ENCODE data around the gene PRKAR2A. TPM values are rescaled to one million over a fixed set of nuclear protein-coding genes. Genes with fewer than 3 reads are reported as not detected.
"Not testable (repeated sequence)": the region's sequence is repeated elsewhere in the genome, so short reads cannot be mapped to it uniquely, and the experiment has no call there.

Gene PRKAR2A
- polyA plus RNA-seq, 3 donors = 36.9 to 45.6 (median 39.1) TPM

DNA sequence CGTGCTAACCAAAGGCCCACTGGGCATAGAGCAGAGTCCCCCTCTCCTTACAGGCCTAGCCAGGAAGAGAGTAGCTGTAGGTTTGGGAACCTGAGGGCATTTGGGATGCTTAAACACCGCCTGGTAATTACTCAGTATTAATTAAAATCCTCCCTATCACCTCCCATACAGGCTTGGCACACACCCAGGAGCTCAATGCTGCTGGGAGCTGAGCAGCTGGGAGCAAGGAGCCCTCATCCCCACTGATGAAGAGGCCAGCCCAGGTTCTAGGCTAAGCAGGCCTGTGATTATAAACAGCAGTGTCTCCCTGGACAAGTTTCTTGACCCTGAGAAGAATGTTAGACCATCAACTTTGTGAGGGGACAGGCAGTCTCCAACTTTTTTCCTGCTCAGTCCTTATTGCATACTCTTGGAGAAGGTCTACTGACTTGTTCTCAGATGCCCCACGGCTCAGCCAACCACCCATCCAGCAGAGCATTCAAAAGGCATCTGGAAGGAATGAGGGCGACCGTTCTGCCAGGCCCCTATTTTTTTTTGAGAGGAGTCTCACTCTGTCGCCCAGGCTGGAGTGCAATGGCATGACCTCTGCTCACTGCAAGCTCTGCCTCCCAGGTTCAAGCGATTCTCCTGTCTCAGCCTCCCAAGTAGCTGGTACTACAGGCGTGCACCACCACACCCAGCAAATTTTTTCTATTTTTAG lies 1.3 kb upstream of the PRKAR2A start:
- no peak for DNase-seq

- DNase-seq = peak; percentile 63
Observed at GRCh38 chr3:48847053-48847503, 596 bp downstream of the PRKAR2A start.

DNA sequence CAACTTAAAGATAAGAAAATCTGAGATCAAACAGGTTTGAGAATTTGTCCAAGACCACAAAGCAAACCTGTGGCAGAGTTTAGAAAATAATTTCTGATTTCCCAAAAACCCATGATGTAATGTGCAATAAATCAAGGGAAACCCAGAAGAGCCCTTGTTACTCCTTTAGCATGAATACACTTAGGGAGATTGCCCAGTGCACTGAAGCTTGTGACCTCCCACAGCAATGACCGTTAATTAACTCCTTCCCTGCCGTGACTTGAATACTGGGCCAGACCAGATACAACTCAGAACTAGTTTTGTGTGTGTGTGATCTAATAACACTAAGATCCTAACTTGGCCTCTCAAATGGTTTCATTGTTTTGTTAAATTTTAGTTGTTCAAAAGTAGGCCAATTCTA lies 2.5 kb downstream of the PRKAR2A start:
- DNase-seq = peak; percentile 29

GRCh38 chr3:48837163-48837562 lies 10.5 kb downstream of the PRKAR2A start:
- no peak for DNase-seq

GRCh38 chr3:48835650-48836366 lies 11.9 kb downstream of the PRKAR2A start:
- DNase-seq = no peak

GRCh38 chr3:48832684-48833083 lies 15.0 kb downstream of the PRKAR2A start:
- no peak for DNase-seq

GRCh38 chr3:48830715-48831114 lies 17.0 kb downstream of the PRKAR2A start:
- DNase-seq = no peak

DNA sequence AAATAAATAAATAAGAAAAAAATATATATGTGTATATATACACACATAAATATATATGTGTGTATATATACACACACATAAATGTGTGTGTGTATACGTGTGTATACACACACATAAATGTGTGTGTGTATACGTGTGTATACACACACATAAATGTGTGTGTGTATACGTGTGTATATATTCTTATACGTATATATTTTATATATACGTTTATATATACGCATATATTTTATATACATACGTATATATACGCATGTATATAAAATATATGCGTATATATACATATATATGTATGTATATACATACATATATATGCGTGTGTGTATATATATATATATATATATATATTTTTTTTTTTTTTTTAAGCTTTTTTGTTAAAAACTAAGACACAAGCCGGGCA lies 18.1 kb downstream of the PRKAR2A start:
- DNase-seq = not testable (repeated sequence)

DNA sequence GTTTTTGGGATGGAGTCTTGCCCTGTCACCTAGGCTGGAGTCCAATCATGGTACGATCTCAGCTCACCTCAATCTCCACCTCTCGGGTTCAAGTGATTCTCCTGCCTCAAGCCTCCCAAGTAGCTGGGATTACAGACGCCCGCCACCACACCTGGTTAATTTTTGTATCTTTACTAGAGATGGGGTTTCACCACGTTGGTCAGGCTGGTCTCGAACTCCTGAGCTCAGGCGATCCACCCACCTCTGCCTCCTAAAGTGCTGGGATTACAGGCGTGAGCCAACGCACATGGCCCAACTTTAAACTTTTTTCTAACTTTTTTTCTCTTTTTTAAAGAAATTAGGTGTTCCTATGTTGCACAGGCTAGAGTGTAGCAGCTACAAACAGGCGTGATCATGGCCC lies 19.8 kb downstream of the PRKAR2A start:
- not testable (repeated sequence) for DNase-seq

DNA sequence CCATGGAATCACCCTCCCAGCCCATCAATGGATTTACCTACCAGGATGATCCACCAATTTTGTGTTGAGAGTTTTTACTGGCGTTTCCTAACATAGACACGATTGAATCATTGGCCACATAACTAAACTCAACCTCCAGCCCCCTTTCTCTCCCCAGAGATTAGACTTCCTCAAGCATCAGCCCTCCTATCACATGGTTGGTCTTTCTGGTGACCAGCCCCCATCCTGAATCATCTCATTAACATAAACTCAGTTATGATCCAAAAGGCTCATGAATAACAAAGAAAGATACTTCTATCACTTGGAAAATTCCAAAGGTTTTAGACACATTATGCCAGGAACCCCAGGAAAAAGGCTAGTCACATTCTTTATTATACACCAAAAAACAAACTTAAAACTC lies 21.2 kb downstream of the PRKAR2A start:
- DNase-seq = no peak

DNA sequence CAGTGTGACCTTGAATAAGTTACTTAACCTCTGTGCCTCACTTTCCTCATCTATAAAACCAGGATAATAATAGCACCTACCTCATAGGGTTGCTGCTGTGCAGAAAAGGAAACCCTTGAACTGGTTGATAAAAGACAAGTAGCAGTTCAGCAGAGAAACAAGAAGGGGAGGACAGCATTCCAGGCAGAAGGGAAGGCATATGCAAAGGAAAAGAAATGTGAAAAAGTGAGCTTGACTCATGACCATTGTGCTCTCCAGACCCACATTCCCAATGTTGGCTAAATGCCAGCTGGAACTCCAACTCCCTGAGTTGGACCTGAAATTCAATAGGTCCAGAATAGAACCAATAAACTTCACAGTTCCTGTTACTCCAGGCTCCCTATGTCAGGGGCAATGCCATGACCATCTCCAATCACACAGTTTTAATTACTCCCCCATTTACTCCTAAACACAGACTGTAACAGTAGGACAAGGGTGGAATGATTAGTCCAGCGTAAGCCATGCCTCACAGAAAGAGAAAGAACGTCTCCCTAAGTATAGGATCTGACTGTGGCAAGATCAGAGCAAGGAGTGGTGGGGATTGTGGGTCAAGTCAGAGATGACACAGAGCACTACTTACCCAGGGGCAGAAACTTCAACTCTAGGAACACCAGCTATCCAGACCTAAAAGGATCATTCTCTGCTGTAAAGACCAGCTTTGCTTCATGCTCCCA lies 26.9 kb downstream of the PRKAR2A start:
- no peak for DNase-seq

DNA sequence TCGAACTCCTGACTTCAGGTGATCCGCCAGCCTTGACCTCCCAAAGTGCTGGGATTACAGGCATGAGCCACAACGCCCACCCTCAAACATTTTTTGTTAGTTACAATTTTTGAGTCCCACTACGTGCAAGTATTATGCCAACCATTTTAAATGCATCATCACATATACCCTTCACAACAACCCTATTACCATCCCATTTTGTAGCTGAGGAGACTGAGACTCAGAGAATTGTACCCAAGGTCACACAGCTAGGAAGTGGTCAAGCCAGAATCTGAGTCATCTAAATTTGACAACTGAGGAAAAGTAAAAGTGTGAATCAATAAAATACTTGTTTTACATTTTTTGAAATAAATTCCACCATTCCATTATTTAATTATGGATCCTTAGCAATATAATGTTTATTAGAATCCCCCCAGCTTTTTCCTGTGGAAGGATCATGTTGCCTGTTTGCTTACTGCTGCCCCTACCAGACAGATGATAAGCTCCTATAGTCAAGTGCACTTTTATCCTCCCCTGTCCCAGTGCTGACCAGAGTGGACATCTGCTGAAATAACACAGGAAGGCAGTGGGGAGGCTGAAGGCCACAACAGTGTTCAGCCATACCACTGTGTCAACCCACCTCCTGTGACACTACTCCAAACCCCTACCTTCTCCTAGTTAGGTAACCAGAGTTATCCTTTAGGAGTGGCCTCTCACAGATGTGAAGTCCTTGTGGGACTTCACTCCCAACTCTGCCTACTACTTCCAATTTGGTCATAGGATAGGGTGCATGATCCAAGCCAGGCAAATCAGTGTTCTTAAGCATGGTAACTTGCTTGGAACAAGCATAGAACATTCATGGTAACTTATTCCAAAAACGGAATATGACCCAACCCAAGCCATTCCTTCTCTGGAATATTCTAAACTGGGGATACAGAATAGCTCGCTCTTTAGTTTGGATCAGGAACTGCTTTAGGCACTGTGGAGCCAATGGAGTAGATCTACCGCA lies 28.1 kb downstream of the PRKAR2A start:
- DNase-seq = no peak

- no peak for DNase-seq
Observed at GRCh38 chr3:48811524-48811923, 36.1 kb downstream of the PRKAR2A start.

GRCh38 chr3:48804930-48805329 lies 42.7 kb downstream of the PRKAR2A start:
- no peak for DNase-seq

- not testable (repeated sequence) for DNase-seq
Observed at GRCh38 chr3:48800831-48801230, 46.8 kb downstream of the PRKAR2A start.

- no peak for DNase-seq
Observed at GRCh38 chr3:48798998-48799397, 48.7 kb downstream of the PRKAR2A start.

DNA sequence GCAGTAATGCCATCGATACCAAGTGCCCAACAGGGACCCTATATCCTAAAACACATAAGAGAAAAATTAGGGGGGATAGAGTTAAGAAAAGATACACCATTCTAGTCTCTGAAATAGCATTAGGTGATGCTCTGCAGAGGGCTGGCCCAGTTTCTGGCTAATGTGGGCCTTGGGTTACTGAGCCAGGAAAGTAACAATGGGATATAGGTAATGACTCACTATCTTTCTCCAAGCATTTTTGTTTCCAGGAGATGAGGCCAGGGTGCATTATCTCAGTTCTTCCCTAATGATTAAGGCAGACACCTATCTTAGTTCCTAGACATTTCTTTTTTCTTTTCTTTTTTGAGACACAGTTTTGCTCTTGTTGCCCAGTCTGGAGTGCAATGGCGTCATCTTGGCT lies 50.0 kb downstream of the PRKAR2A start:
- no peak for DNase-seq

DNA sequence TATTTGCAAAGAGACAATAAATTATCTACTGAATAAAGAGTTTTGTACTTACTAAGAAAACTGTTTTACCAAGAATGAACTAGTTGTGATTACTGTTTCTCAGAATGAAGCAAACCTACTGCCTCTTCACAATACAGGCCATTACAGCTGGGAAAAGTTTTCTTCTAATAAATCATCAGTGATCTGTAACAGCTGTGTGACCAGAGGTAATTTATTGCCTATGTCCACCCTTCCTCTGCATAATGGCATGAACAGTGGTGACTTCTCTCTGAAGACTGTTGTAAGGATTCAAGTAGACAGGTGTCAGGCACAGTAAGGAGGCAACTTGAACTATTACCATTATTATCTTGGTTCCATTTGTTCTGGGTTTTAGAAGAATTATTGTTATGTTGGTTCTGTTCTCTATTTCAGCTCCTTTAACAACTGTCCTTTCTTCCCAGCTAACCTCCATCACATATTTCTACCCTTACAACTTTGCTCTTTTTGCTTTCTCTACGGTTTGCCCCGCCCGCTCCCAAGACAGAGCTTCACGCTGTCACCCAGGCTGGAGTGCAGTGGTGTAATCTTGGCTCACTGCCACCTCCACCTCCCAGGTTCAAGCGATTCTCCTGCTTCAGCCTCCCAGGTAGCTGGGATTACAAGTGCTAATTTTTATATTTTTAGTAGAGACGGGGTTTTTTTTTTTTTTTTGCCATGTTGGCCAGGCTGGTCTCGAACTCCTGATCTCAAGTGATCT lies 51.5 kb downstream of the PRKAR2A start:
- no peak for DNase-seq

DNA sequence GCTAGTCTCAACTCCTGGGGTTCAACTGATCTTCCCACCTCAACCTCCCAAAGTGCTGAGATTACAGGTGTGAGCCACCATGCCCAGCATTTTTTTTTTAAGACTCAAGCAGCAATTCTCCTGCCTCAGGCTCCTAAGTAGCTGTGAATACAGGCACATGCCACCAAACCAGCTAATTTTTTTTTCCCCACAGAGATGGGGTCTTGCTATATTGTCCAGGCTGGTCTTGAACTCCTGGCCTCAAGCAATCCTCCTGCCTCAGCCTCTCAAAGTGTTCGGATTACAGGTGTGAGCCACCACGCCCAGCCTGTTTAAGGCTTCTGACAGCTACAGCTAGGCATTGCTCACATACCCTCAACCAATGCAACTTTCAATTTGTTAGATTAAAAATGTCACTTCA lies 54.2 kb downstream of the PRKAR2A start:
- not testable (repeated sequence) for DNase-seq

- DNase-seq = no peak
Observed at GRCh38 chr3:48789665-48790064, 58.0 kb downstream of the PRKAR2A start.
